Fibroblast of villous mesenchyme (primary cell): Measurements from ENCODE around the gene CRTC3. TPM values are rescaled to one million over a fixed set of nuclear protein-coding genes. Genes with fewer than 3 reads are reported as not detected.

Experiments used
- DNase-seq: peaks from one replicate; pipeline ENCODE4 v3.0.0-alpha.2; 2010; ENCODE audit warnings: low read depth
- H3K4me3 ChIP-seq: 2 replicates; pipeline ENCODE4 v1.5.1; 2011; ENCODE audit warnings: low read depth, mild to moderate bottlenecking, low read length
- total RNA-seq: library from RNA; depleted of rRNA; stranded (reverse); fragments of >200 nt; gene quantifications from 2 replicates; pipeline ENCODE4 v1.2.3, GENCODE V29; 2012
- TF ChIP-seq, protein P1 (sequence below): IDR thresholded peaks from 2 replicates; pipeline ENCODE4 v1.5.1; 2012; ENCODE audit warnings: low read depth, mild to moderate bottlenecking, low read length; ENCODE audit not compliant: insufficient read depth

The CRTC3 gene, protein sequence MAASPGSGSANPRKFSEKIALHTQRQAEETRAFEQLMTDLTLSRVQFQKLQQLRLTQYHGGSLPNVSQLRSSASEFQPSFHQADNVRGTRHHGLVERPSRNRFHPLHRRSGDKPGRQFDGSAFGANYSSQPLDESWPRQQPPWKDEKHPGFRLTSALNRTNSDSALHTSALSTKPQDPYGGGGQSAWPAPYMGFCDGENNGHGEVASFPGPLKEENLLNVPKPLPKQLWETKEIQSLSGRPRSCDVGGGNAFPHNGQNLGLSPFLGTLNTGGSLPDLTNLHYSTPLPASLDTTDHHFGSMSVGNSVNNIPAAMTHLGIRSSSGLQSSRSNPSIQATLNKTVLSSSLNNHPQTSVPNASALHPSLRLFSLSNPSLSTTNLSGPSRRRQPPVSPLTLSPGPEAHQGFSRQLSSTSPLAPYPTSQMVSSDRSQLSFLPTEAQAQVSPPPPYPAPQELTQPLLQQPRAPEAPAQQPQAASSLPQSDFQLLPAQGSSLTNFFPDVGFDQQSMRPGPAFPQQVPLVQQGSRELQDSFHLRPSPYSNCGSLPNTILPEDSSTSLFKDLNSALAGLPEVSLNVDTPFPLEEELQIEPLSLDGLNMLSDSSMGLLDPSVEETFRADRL
- 21.2 and 23.2 TPM in 2 replicates for total RNA-seq

DNA sequence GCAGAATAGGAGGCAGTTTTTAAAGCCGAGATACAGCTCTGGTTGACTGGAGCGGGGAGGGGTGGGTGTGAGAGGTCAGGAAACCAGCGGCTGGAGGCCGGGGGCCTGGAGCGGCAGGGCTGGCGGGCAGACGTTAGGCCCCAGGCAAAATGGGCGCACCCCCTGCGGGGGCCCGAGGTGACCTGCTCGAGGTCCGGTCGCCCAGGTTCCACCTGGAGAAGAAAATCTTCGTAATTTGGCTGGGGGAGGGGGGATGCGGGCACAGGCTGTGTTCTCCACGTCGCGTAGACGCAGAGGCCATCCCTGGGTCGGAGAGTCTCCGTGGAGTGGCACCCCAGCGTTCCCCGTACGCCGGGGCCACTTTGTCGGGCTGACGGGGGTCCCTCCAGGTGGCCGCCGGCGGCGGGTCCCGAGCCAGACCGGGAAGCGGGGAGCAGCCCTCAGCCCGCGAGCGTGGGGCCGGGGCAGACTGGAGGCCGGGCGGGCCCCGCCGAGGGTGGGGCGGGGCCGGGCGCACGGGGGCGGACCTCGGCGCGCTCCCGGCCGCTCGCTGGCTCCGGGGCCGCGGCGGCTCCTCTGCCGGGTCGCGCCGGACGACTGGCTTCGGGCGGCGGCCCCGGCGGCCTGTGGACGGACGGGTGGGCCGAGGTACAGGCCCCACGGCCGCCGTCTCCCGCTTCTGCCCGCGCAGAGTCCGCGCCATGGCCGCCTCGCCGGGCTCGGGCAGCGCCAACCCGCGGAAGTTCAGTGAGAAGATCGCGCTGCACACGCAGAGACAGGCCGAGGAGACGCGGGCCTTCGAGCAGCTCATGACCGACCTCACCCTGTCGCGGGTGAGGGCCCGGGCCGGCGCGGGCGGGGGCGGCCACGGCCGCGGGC lies at the start of gene CRTC3:
TSS of gene CRTC3 (plus strand) at position 553 of the 879 bp plus-strand sequence. CDS start at position 702, 149 bp downstream.
- peak within 1 kb of the TSS; percentile 69 for H3K4me3 ChIP-seq
- DNase-seq: peak; percentile 56
- TF ChIP-seq, protein P1, sequence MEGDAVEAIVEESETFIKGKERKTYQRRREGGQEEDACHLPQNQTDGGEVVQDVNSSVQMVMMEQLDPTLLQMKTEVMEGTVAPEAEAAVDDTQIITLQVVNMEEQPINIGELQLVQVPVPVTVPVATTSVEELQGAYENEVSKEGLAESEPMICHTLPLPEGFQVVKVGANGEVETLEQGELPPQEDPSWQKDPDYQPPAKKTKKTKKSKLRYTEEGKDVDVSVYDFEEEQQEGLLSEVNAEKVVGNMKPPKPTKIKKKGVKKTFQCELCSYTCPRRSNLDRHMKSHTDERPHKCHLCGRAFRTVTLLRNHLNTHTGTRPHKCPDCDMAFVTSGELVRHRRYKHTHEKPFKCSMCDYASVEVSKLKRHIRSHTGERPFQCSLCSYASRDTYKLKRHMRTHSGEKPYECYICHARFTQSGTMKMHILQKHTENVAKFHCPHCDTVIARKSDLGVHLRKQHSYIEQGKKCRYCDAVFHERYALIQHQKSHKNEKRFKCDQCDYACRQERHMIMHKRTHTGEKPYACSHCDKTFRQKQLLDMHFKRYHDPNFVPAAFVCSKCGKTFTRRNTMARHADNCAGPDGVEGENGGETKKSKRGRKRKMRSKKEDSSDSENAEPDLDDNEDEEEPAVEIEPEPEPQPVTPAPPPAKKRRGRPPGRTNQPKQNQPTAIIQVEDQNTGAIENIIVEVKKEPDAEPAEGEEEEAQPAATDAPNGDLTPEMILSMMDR: no peak

DNA sequence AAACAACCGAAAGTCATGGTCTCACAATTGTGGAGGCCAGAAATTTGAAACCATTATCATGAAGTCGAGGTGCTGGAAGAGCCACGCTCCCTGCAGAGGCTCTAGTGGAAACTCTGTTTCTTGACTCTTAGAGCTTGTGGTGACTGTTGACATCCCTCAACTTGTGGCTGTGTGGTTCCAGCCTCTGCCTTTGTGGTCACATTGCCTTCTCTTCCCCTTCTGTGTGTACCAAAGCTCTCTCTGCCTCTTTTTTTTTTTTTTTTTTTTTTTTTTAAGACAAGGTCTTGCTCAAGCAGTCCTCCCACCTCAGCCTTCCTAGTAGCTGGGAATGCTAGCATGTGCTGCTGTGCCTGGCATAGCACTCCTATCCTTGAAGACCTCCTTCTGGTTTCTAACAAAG lies 48.7 kb upstream of the CRTC3 start:
- TF ChIP-seq, protein P1: no peak
- no peak overlapping the region for H3K4me3 ChIP-seq
- DNase-seq: no peak

DNA sequence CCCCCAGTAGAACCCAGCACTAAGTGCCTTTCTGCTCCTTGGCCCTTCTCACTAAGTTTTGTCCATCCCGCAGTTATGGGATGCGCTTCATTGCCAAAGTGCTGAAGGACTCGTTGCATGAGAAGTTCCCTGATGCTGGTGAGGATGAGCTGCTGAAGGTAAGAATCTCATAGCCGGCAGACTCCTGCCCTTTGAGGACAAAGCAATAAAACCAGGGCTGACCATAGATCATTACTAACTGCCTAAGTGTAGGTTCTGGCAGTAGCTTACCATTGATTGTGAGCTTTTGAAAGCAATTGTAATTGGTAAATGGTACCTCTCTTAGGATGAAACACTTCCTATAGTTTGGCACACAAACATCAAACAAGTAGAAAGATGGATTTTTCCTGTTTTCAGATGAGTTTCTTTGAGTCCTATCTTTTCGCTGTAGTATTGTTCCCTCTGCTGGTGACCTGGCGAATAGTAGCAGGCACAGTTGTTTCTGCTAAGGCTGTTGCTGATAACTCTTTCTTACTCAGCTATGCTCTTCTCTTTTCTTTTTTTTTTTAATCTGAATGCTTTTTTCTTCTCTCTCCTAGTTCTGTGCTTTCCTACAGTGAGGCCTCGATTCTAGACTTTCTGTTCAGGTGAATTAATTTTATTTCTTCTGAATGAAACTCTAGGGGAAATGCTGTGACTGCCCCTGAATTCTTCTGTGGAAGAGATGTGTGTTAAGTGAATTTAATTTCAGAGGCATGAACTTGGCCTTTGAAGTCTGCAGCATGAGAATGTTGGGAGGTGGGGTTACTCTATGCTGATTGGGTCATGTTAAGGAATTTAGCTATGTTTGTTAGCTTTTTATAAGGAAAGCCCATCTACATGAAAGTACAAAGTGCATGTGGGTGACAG lies 47.4 kb upstream of the CRTC3 start:
- TF ChIP-seq, protein P1: peak; percentile 82
- DNase-seq: peak; percentile 66
- H3K4me3 ChIP-seq: no peak overlapping the region

DNA sequence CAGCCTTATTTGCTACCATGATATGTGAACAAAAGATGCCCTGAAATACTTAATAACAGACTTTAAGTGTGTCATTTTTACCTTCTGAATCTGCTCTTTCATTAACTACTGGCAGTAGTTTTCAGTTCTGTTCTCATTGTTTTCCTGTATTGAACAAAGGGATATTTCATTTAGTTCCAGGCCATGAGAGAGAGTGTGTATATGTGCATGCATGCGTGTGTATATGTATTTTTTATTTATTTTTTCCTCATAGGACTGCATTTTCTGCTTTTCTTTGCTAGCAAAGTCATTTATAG lies 46.8 kb upstream of the CRTC3 start:
- TF ChIP-seq, protein P1: no peak
- H3K4me3 ChIP-seq: no peak overlapping the region
- DNase-seq: no peak

DNA sequence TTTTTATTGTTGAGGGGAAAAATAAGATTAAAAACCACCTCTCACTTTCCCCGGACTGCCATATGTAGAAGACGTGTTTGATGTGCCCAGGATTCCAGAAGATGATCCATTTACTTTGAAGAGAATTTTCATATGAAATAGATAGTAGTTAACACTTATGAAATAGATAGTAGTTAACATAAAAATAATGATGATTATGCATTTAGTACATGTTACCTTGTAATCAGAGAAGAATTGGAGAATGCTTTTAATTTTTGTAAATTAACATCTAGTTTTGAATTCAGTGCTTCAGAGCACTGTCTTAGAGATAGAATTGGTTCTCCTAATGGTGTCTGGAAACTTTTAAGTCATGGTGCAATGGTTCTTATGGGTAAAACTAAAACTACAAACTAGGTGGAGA lies 46.1 kb upstream of the CRTC3 start:
- no peak for DNase-seq
- TF ChIP-seq, protein P1: no peak
- H3K4me3 ChIP-seq: no peak overlapping the region

DNA sequence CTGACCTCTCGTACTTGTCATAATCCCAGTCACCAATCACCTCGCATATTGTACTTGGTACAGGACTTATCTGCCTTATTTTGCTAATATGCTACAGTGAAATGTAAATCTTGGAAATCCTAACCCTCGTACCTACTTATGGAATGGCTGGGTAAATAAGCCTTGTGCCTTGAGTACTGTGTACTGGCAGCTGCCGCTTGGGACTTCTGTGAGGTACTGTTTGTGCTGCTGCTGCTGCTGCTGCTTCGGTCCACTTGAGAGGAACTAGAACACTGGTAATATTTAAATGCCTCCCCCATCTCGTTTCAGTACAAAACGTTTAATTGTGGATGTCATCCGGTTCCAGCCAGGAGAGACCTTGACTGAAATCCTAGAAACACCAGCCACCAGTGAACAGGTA lies 42.5 kb upstream of the CRTC3 start:
- TF ChIP-seq, protein P1: no peak
- H3K4me3 ChIP-seq: no peak overlapping the region
- DNase-seq: no peak
